ENCODE measurements around the gene IFNA2.
A peak's percentile ranks its signal among the peaks of the same experiment; 100 is the strongest.
"Not testable (repeated sequence)": the region's sequence is repeated elsewhere in the genome, so short reads cannot be mapped to it uniquely, and the experiment has no call there.

Gene IFNA2

GRCh38 chr9:21381448-21382339 is 3.5 kb downstream of the IFNA2 start:
- DNase-seq = no peak

GRCh38 chr9:21371467-21371866 is 13.7 kb downstream of the IFNA2 start:
- not testable (repeated sequence) for DNase-seq

DNA sequence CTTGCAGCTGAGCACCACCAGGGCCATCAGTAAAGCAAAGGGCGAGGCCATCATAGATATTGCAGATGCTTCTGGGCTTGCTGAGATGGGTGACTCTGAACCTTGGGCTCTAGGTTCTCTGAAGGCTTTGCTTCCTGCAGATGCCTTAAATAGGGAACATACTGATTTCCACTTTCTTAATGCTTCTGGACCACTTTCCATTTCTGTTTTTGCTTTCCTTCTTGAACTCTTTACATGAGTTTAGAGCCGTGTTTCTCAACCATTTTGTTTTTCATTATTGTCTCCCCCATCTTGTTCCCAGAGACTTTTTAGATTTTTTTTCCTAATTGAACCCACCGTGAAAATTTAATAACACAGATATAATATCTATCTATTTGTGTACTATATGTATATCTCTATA is 17.2 kb downstream of the IFNA2 start, which contains the start of gene IFNA13:
Gene IFNA13, minus strand, starts transcription at position 101 of the 400 bp plus-strand sequence. Its CDS starts 47 bp downstream, at position 54.
- no peak for DNase-seq

- DNase-seq = not testable (repeated sequence)
Observed at GRCh38 chr9:21367169-21367568, 18.0 kb downstream of the IFNA2 start.

DNA sequence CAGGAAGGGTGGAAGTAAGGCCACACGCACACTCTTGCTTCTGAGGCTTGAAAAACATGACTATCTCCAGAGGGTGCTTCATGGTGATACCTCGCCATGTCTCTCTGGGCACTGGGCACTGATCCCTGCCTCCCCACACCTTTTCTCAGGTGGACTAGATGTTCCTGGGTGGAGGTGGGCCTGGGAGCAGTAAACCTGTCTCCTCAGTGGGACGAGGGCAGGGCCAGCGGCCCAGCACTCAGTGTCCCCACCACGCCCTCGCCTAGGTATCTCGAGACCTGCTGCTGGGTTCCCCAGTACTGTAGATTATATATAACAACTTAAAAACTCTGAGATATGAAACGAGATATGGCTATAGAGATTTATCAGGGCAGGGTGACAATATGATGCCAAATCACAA is 22.9 kb downstream of the IFNA2 start:
- no peak for DNase-seq

DNA sequence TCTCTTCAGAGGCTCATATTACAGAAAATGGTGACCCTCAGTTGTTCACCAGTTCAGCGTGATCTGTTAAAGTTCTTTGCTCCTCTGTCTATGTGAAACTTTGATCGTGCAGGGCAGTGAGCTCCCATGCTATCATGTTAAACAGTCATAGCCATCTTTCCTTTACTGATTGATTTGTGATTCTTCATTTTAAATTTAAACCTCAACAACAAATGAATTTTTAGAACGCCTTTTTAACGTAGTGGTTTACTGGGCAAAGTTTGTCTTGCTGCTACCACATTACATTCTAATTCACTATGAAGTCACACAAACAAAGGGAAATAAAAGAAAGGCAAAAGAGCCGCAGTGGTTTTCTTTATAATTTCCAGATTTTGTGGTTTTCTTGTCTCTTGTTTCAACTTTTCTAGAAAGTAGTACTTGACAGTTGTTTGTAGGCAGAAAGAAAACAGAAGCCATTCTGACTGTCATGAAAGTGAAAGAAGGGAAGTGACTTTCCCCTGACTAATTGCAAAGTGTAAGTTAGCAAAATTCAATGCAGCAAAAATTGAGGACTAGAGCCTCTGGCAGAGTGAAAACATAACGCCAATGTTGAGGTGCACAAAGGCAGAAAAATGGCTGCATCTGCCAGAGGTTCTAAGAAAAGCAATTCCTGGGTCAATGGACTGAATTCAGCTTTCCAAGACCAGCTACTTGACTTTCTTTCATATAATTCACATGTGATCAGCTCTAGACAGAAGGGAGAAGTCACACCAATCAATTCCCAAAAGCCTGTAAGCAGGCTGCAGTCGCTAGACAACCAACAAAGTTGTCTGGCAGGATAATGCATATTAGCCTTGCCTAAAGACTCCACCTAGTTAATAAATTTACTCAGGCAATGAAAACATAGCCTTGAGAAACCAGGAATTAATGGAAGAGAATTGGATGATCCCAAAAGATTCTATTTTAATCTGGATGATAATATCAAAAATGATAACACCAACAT is 27.4 kb downstream of the IFNA2 start:
- no peak for DNase-seq

- DNase-seq = no peak
Observed at GRCh38 chr9:21350787-21351186, 34.4 kb downstream of the IFNA2 start, which contains the start of gene IFNA6. IFNA6 (minus strand) TSS chr9:21350887; CDS start chr9:21350887, 0 bp downstream.

DNA sequence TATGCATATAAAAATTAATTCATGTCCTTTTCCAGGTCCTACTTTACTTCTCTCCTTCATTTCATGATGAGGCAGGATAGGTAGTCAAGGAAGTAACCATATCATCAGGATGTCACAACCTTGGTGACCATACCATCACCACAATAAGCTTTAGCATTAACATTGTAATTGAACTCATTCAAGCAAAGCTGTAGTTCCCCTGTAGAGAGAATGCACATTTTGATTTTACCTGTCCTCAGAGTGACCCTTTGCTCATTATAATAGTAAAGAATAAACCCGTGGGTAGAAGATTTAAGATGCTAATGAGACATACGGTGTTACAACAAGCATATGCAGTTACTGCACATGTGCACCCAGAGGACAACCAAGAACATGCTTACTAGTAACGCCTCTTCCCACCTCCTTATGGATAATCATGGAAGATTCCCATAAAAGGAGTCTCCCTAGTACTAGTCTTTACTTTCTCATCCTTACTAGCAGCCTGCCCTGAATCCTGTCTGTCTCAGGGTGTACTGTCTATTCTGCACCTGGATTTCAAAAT is 36.7 kb downstream of the IFNA2 start:
- DNase-seq = no peak

DNA sequence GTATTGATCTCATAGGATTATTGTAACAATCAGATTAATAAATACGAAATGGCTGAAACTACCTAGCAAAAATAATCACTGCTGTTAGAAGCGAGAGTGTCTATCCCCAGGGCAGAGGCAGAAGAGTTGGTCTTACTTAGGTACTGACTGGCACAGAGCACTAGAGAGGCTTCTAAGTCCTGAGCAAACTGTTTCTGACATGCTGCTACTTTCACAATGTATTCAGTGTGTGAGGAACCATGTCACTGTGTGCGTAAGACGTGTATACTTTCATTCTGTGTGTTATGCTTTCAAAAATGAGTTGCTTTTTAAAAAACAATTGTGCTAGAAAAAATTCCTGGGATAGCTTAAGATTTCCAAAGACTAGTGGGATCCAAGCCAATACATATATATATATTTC is 44.5 kb downstream of the IFNA2 start:
- no peak for DNase-seq

DNA sequence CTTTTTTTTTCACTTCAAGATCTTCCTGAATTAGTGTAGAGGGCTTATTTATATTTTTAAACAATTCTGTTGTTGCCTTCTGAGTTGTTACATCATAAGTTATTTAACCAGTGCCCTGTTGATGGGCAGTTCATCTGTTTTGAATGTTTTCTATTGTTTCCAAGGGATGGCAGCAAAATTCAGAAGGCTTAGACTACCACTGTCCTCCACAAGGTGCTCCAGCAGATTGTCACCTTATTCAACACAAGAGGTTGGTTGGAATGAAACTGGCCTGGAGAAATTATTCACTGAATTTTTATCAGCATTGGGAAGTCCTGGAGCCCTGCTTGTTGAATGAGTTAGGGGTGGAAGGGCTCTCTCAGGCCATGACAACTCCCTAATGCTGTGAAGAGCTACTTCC is 48.7 kb downstream of the IFNA2 start:
- no peak for DNase-seq

DNA sequence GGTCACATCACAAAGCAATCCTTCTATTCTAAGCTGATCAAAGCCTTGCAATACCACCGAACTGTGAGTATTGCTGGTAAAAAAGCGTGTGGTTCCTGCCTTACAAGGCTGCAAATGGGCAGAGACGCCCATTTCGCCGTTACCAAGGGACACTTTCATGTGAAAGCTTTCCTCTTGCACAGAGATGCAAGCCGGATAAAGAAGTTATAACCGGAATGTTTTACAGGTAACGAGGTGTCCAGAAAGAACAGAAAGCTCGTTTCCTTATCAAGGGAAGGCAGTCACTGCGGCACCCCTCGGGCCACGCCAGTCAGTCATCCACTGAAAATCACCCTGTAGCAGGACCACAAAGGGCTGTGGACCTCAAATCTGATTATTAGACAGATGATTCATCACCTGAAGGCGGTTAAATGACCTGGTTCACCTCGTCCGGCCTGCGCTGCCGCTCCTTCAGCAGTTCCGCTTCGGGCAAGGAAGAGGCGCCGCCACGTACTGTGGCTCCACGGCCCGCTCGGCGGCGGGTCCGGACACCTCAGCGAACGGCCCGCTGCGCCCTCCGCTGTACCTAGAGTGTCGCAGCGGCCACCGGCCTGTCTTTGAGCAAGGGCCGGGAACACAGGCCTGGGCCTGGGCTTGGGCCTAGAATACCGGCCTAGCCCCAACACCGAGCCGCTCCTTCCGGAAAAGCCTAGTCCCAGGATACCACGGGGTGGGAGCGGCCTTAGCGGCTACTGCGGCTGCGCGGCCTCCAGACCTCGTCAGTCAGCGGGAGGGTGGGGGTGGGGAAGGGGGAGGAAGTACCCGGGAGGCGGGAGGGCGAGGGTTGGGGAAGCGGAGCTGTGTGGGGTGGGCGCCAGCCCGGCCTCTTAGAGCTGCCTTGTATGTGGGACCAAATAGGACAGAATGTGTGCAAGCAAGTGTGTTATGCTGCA is 50.2 kb downstream of the IFNA2 start, which contains the start of gene KLHL9:
Gene KLHL9, minus strand, starts transcription at position 704 of the 932 bp plus-strand sequence. Its CDS starts 545 bp downstream, at position 159.
- peak; percentile 76 for DNase-seq

All from activated gamma-delta T cell (primary cell).